H9 (cell line): Measurements from ENCODE around the gene KRT28. TPM values are rescaled to one million over a fixed set of nuclear protein-coding genes. Genes with fewer than 3 reads are reported as not detected.

ENCODE experiments used
- DNase-seq: peaks from one replicate; pipeline ENCODE4 v3.0.0-alpha.2; 2017
- H2AFZ ChIP-seq: one replicate; pipeline ENCODE4 v1.6.1; 2013; ENCODE audit warnings: mild to moderate bottlenecking, low read length, control low read depth, moderate library complexity
- H2AK5ac ChIP-seq: 2 replicates; pipeline ENCODE4 v1.6.1; 2013; ENCODE audit warnings: low read length, control low read depth, mixed read lengths; ENCODE audit not compliant: insufficient read length
- H2BK120ac ChIP-seq: one replicate; pipeline ENCODE4 v1.6.1; 2013; ENCODE audit warnings: low read depth, mild to moderate bottlenecking, low read length, control low read depth, inconsistent platforms; ENCODE audit not compliant: poor library complexity, severe bottlenecking
- H2BK12ac ChIP-seq: 2 replicates; pipeline ENCODE4 v1.6.1; 2013; ENCODE audit warnings: low read length, control low read depth, mixed read lengths, low read depth; ENCODE audit not compliant: insufficient read length
- H2BK15ac ChIP-seq: 2 replicates; pipeline ENCODE4 v1.6.1; 2013; ENCODE audit warnings: low read depth, low read length, control low read depth
- H2BK20ac ChIP-seq: one replicate; pipeline ENCODE4 v1.6.1; 2013; ENCODE audit warnings: low read depth, mild to moderate bottlenecking, low read length, control low read depth, inconsistent platforms; ENCODE audit not compliant: poor library complexity, severe bottlenecking
- H2BK5ac ChIP-seq: 2 replicates; pipeline ENCODE4 v1.6.1; 2013; ENCODE audit warnings: low read length, control low read depth, mixed read lengths; ENCODE audit not compliant: insufficient read length
- H3K14ac ChIP-seq: 2 replicates; pipeline ENCODE4 v1.6.1; 2013; ENCODE audit warnings: low read length, control low read depth; ENCODE audit not compliant: insufficient read depth
- H3K18ac ChIP-seq: 2 replicates; pipeline ENCODE4 v1.6.1; 2013; ENCODE audit warnings: low read depth, mild to moderate bottlenecking, mixed read lengths, low read length, control low read depth; ENCODE audit not compliant: insufficient read length
- H3K23ac ChIP-seq: 2 replicates; pipeline ENCODE4 v1.6.1; 2013; ENCODE audit warnings: low read length, control low read depth, mixed read lengths, low read depth; ENCODE audit not compliant: insufficient read length
- H3K23me2 ChIP-seq: 2 replicates; pipeline ENCODE4 v1.6.1; 2013; ENCODE audit warnings: low read depth, mild to moderate bottlenecking, mixed read lengths, low read length, control low read depth; ENCODE audit not compliant: insufficient read length, poor library complexity, severe bottlenecking
- H3K27ac ChIP-seq: 2 replicates; pipeline ENCODE4 v1.5.1; 2013; ENCODE audit warnings: low read length, control low read depth, mixed read lengths, low read depth; ENCODE audit not compliant: insufficient read length
- H3K27me3 ChIP-seq: 2 replicates; pipeline ENCODE4 v1.6.1; 2013; ENCODE audit warnings: low read length, control low read depth, inconsistent platforms; ENCODE audit not compliant: insufficient read depth
- H3K4ac ChIP-seq: 2 replicates; pipeline ENCODE4 v1.6.1; 2013; ENCODE audit warnings: low read depth, mild to moderate bottlenecking, control low read depth, inconsistent platforms, low read length, moderate library complexity
- H3K4me1 ChIP-seq: 2 replicates; pipeline ENCODE4 v1.6.1; 2013; ENCODE audit warnings: low read length, control low read depth, inconsistent platforms; ENCODE audit not compliant: insufficient read depth
- H3K4me2 ChIP-seq: 2 replicates; pipeline ENCODE4 v1.6.1; 2013; ENCODE audit warnings: low read length, control low read depth, mixed read lengths; ENCODE audit not compliant: insufficient read length, insufficient read depth
- H3K56ac ChIP-seq: 2 replicates; pipeline ENCODE4 v1.6.1; 2013; ENCODE audit warnings: low read depth, mild to moderate bottlenecking, mixed read lengths, low read length, control low read depth; ENCODE audit not compliant: insufficient read length
- H3K79me1 ChIP-seq: 2 replicates; pipeline ENCODE4 v1.6.1; 2013; ENCODE audit warnings: low read depth, mild to moderate bottlenecking, moderate library complexity, low read length, control low read depth, inconsistent platforms; ENCODE audit not compliant: insufficient read depth, poor library complexity, severe bottlenecking
- H3K79me2 ChIP-seq: 2 replicates; pipeline ENCODE4 v1.6.1; 2013; ENCODE audit warnings: low read length, control low read depth, inconsistent platforms; ENCODE audit not compliant: insufficient read depth
- H3K9ac ChIP-seq: 2 replicates; pipeline ENCODE4 v1.6.1; 2013; ENCODE audit warnings: low read length, control low read depth, mixed read lengths; ENCODE audit not compliant: insufficient read length; ENCODE audit errors: extremely low read depth
- H3K9me3 ChIP-seq: one replicate; pipeline ENCODE4 v1.6.1; 2013; ENCODE audit warnings: low read depth, low read length, inconsistent platforms; ENCODE audit not compliant: control insufficient read depth
- H3T11ph ChIP-seq: one replicate; pipeline ENCODE4 v1.6.1; 2013; ENCODE audit warnings: mild to moderate bottlenecking, low read length, control low read depth, inconsistent platforms
- H4K20me1 ChIP-seq: one replicate; pipeline ENCODE4 v1.6.1; 2013; ENCODE audit not compliant: control insufficient read depth, insufficient read length, insufficient read depth
- H4K5ac ChIP-seq: 2 replicates; pipeline ENCODE4 v1.6.1; 2013; ENCODE audit warnings: low read depth, mild to moderate bottlenecking, mixed read lengths, low read length, control low read depth; ENCODE audit not compliant: insufficient read length
- H4K8ac ChIP-seq: replicated peaks from 2 replicates; pipeline ENCODE4 v1.6.1; 2013; ENCODE audit warnings: low read length, control low read depth, mixed read lengths, low read depth; ENCODE audit not compliant: insufficient read length
- H4K91ac ChIP-seq: 2 replicates; pipeline ENCODE4 v1.6.1; 2013; ENCODE audit warnings: low read depth, mild to moderate bottlenecking, moderate library complexity, mixed read lengths, low read length, control low read depth; ENCODE audit not compliant: insufficient read length
- H3K27ac Mint-ChIP-seq, 3 experiments: 2 replicates in 2 of 3; 3 replicates in 1 of 3; pipeline ENCODE4 v1.8.0; 2020 to 2021; ENCODE audit warnings: mixed read lengths in 3 of 3, mild to moderate bottlenecking in 1 of 3, moderate library complexity in 1 of 3
- H3K27me3 Mint-ChIP-seq: 2 replicates; pipeline ENCODE4 v1.8.0; 2021; ENCODE audit warnings: low read depth, mild to moderate bottlenecking, moderate library complexity, mixed read lengths
- H3K36me3 Mint-ChIP-seq, 3 experiments: 2 replicates in 2 of 3; 3 replicates in 1 of 3; pipeline ENCODE4 v1.8.0; 2020 to 2021; ENCODE audit warnings: low read depth in 3 of 3, mixed read lengths in 3 of 3; ENCODE audit not compliant: insufficient read depth in 1 of 3
- H3K4me1 Mint-ChIP-seq, 2 experiments: 2 replicates each; pipeline ENCODE4 v1.8.0; 2020; ENCODE audit warnings: mixed read lengths in 2 of 2
- H3K4me3 Mint-ChIP-seq, 2 experiments: 2 replicates in 1 of 2; 3 replicates in 1 of 2; pipeline ENCODE4 v1.8.0; 2020 to 2021; ENCODE audit warnings: mild to moderate bottlenecking in 2 of 2, mixed read lengths in 2 of 2, moderate library complexity in 1 of 2
- H3K9me3 Mint-ChIP-seq, 2 experiments: 2 replicates in 1 of 2; 3 replicates in 1 of 2; pipeline ENCODE4 v1.8.0; 2020; ENCODE audit warnings: mild to moderate bottlenecking in 2 of 2, mixed read lengths in 2 of 2, moderate library complexity in 1 of 2
- WGBS: extraction: QIAGEN DNeasy Blood & Tissue Kit; methylation state at CpG from one replicate; pipeline ENCODE4 v1.1.7; 2013; ENCODE audit warnings: missing lambda C conversion rate, low lambda C conversion rate, mixed read lengths; ENCODE audit not compliant: insufficient read length; ENCODE audit errors: extremely low coverage; 5-methylcytosine and 5-hydroxymethylcytosine counted together
- total RNA-seq: library from RNA; stranded (reverse); gene quantifications from 2 replicates; pipeline ENCODE4 v1.2.1, GENCODE V29; 2021
- TF ChIP-seq, protein P1 (sequence below): fragments of 200-600 bp; sonication (generic); conservative IDR thresholded peaks from 3 replicates; pipeline ENCODE4 v1.8.0; 2021; ENCODE audit warnings: antibody characterized with exemption, mild to moderate bottlenecking

The KRT28 gene
- total RNA-seq, 1 experiment from 2014 or later = not detected

DNA sequence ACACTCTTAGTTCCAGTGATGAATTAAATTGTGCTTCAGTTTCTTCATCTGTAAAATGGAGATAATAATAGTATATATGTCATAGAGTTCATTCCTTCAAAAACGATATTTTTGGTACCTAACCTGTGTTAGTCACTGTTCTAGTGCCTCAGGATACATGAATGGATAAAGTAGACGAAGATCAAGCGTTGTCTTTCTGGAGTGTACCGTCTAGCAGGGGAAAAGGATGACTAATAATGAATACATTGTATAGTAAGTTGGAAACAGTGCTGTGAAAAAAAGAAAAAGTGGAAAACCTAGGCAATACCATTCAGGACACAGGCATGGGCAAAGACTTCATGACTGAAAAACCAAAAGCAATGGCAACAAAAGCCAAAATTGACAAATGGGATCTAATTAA, 14.0 kb upstream of the KRT28 start:
- Mint-ChIP-seq H3K27ac (no peak overlapping the region), H3K4me1 (no peaks in the 10 kb centered on the region), H3K4me3 (no peak overlapping the region), H3K9me3 (no peaks in the 10 kb centered on the region), H3K36me3 (peaks cover 0 to 10% (median 8%) of the 10 kb centered on the region in 3 experiments; a peak in 5 of 7 replicates), H3K27me3 (peaks cover 78% of the 10 kb centered on the region)
- Histone ChIP-seq H2AFZ (no peak overlapping the region), H3K23ac (no peak overlapping the region), H4K91ac (no peak overlapping the region), H3K79me2 (no peaks in the 10 kb centered on the region), H3K18ac (no peak overlapping the region), H3K4me1 (no peaks in the 10 kb centered on the region), H4K5ac (no peak overlapping the region), H4K20me1 (no peaks in the 10 kb centered on the region), H3K27ac (no peak overlapping the region), H3T11ph (no peak overlapping the region), H3K9me3 (no peaks in the 10 kb centered on the region), H3K79me1 (no peaks in the 10 kb centered on the region), H3K4me2 (no peak overlapping the region), H2BK5ac (no peak overlapping the region), H2BK15ac (no peak overlapping the region), H2BK20ac (no peak overlapping the region), H3K23me2 (peaks cover 3% of the 10 kb centered on the region), H4K8ac (no peak overlapping the region), H2BK12ac (no peak overlapping the region), H3K56ac (no peak overlapping the region), H2AK5ac (no peak overlapping the region), H3K4ac (no peak overlapping the region), H3K9ac (no peak overlapping the region), H3K14ac (no peak overlapping the region), H2BK120ac (no peak overlapping the region), H3K27me3 (peaks cover 1% of the 10 kb centered on the region; the same call in 1 of the 2 replicates)
- TF ChIP-seq, protein P1, sequence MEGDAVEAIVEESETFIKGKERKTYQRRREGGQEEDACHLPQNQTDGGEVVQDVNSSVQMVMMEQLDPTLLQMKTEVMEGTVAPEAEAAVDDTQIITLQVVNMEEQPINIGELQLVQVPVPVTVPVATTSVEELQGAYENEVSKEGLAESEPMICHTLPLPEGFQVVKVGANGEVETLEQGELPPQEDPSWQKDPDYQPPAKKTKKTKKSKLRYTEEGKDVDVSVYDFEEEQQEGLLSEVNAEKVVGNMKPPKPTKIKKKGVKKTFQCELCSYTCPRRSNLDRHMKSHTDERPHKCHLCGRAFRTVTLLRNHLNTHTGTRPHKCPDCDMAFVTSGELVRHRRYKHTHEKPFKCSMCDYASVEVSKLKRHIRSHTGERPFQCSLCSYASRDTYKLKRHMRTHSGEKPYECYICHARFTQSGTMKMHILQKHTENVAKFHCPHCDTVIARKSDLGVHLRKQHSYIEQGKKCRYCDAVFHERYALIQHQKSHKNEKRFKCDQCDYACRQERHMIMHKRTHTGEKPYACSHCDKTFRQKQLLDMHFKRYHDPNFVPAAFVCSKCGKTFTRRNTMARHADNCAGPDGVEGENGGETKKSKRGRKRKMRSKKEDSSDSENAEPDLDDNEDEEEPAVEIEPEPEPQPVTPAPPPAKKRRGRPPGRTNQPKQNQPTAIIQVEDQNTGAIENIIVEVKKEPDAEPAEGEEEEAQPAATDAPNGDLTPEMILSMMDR = no peak
- WGBS = no CpG with 5 or more reads among the region's 4 CpGs
- DNase-seq = no peak
